ENCODE data around the gene TMTC4. TPM values are rescaled to one million over a fixed set of nuclear protein-coding genes. Genes with fewer than 3 reads are reported as not detected.

Gene TMTC4
- total and polyA plus RNA-seq, 2 donors from 2014 or later = 10.5 to 15.1 TPM

- H3K4me3 ChIP-seq (ENCODE audit: low read length in 3 of 3) = no peak overlapping the region
- H3K9me3 ChIP-seq (ENCODE audit: control insufficient read depth in 2 of 3, insufficient read depth in 1 of 3, low read length in 3 of 3) = no peaks in the 10 kb centered on the region
- H3K27ac ChIP-seq (ENCODE audit: low read depth in 2 of 2, low read length in 2 of 2) = no peak overlapping the region
- peak; percentile 55 for TF ChIP-seq CTCF (IDR thresholded peaks at IDR 0.05; ENCODE audit: borderline replicate concordance, extremely low read depth, insufficient read depth)
- H3K36me3 ChIP-seq (ENCODE audit: control insufficient read depth in 2 of 3, insufficient read depth in 3 of 3, low read length in 3 of 3) = no peaks in the 10 kb centered on the region
- no peaks in the 10 kb centered on the region for H3K4me1 ChIP-seq (ENCODE audit: control insufficient read depth in 2 of 3, insufficient read depth in 2 of 3, low read depth in 1 of 3, low read length in 3 of 3)
- intact Hi-C loops (cut with DNase I) = no loop called here
- DNase-seq = peak in 4 of 5 donors; percentile 34 to 69 (median 50)
- FAIRE-seq = no peak
- no peaks in the 10 kb centered on the region for H3K27me3 ChIP-seq (ENCODE audit: control insufficient read depth, insufficient read depth, low read length)
- H3K9ac ChIP-seq (ENCODE audit: low read length in 3 of 3) = no peak overlapping the region
These were observed 101.5 kb downstream of the TMTC4 start for GRCh38 chr13:100573121-100573520.

- Histone ChIP-seq H3K27ac (ENCODE audit: low read depth in 2 of 2, low read length in 2 of 2) (no peak overlapping the region), H3K9ac (ENCODE audit: low read length in 3 of 3) (no peak overlapping the region), H3K4me1 (ENCODE audit: control insufficient read depth in 2 of 3, insufficient read depth in 2 of 3, low read depth in 1 of 3, low read length in 3 of 3) (peaks cover 0 to 8% (median 0%) of the 10 kb centered on the region in 3 donors), H3K36me3 (ENCODE audit: control insufficient read depth in 2 of 3, insufficient read depth in 3 of 3, low read length in 3 of 3) (no peaks in the 10 kb centered on the region), H3K4me3 (ENCODE audit: low read length in 3 of 3) (no peak overlapping the region), H3K9me3 (ENCODE audit: control insufficient read depth in 2 of 3, insufficient read depth in 1 of 3, low read length in 3 of 3) (peaks cover 0 to 5% (median 0%) of the 10 kb centered on the region in 3 donors), H3K27me3 (ENCODE audit: control insufficient read depth, insufficient read depth, low read length) (no peaks in the 10 kb centered on the region)
- no peak for TF ChIP-seq CTCF (IDR thresholded peaks at IDR 0.05; ENCODE audit: borderline replicate concordance, extremely low read depth, insufficient read depth)
- FAIRE-seq = no peak
- intact Hi-C loops (cut with DNase I) = no loop called here
- no peak for DNase-seq
These were observed 108.1 kb downstream of the TMTC4 start for GRCh38 chr13:100566543-100566942.

GRCh38 chr13:100565286-100565685 is 109.3 kb downstream of the TMTC4 start:
- Histone ChIP-seq H3K9me3 (ENCODE audit: control insufficient read depth in 2 of 3, insufficient read depth in 1 of 3, low read length in 3 of 3) (peaks cover 0 to 5% (median 0%) of the 10 kb centered on the region in 3 donors), H3K4me1 (ENCODE audit: control insufficient read depth in 2 of 3, insufficient read depth in 2 of 3, low read depth in 1 of 3, low read length in 3 of 3) (peaks cover 0 to 20% (median 5%) of the 10 kb centered on the region in 3 donors), H3K27me3 (ENCODE audit: control insufficient read depth, insufficient read depth, low read length) (no peaks in the 10 kb centered on the region), H3K27ac (ENCODE audit: low read depth in 2 of 2, low read length in 2 of 2) (no peak overlapping the region), H3K9ac (ENCODE audit: low read length in 3 of 3) (no peak overlapping the region), H3K36me3 (ENCODE audit: control insufficient read depth in 2 of 3, insufficient read depth in 3 of 3, low read length in 3 of 3) (no peaks in the 10 kb centered on the region), H3K4me3 (ENCODE audit: low read length in 3 of 3) (no peak overlapping the region)
- DNase-seq = no peak
- TF ChIP-seq CTCF (IDR thresholded peaks at IDR 0.05; ENCODE audit: borderline replicate concordance, extremely low read depth, insufficient read depth) = no peak
- FAIRE-seq = no peak
- intact Hi-C loops (cut with DNase I) = no loop called here
